ENCODE data around the gene RYR3. TPM values are rescaled to one million over a fixed set of nuclear protein-coding genes. Genes with fewer than 3 reads are reported as not detected.

RYR3 gene
- total and polyA plus RNA-seq, 2 donors (not counting 1 experiment from before 2014, with no cell fraction given) = 0.17 TPM; not detected in 1

GRCh38 chr15:33443708-33444107 lies 132.9 kb downstream of the RYR3 start:
- H3K36me3 ChIP-seq (ENCODE audit: control insufficient read depth, insufficient read depth, low read length) = no peaks in the 10 kb centered on the region
- no peak for DNase-seq (ENCODE audit: low read depth in 2 of 2)
- no peaks in the 10 kb centered on the region for H3K79me2 ChIP-seq (ENCODE audit: control insufficient read depth, insufficient read depth, low read length)
- H4K20me1 ChIP-seq (ENCODE audit: control insufficient read depth, extremely low read depth, insufficient read depth, low read length) = no peaks in the 10 kb centered on the region
- TF ChIP-seq EZH2 (IDR thresholded peaks at IDR 0.05; ENCODE audit: low read length, missing control alignments) (no peak), CTCF (conservative IDR thresholded peaks at IDR 0.05 in 1 of 2, IDR thresholded peaks at IDR 0.05 in 1 of 2; ENCODE audit: low read depth in 1 of 2, low read length in 2 of 2) (no peak)
- H3K4me3 ChIP-seq (replicated peaks in 1 of 4; ENCODE audit: control extremely low read depth in 1 of 4, insufficient read depth in 1 of 4, low read depth in 3 of 4, low read length in 4 of 4) = no peak overlapping the region
- H3K9me3 ChIP-seq (ENCODE audit: control insufficient read depth, insufficient read depth, low read depth, low read length) = no peaks in the 10 kb centered on the region
- H2AFZ ChIP-seq (ENCODE audit: low read length) = no peak overlapping the region
- H3K4me2 ChIP-seq (ENCODE audit: extremely low read depth, insufficient read depth, low read length) = no peak overlapping the region
- no peaks in the 10 kb centered on the region for H3K4me1 ChIP-seq (ENCODE audit: control insufficient read depth, extremely low read depth, insufficient read depth, low read length)
- no peaks in the 10 kb centered on the region for H3K27me3 ChIP-seq (ENCODE audit: control insufficient read depth, insufficient read depth, low read length)
- H3K9ac ChIP-seq (ENCODE audit: insufficient read depth, low read length) = no peak overlapping the region
- H3K27ac ChIP-seq (ENCODE audit: insufficient read depth, low read length) = no peak overlapping the region

- H3K9me3 ChIP-seq (ENCODE audit: control insufficient read depth, insufficient read depth, low read depth, low read length) = no peaks in the 10 kb centered on the region
- H3K4me1 ChIP-seq (ENCODE audit: control insufficient read depth, extremely low read depth, insufficient read depth, low read length) = no peaks in the 10 kb centered on the region
- H4K20me1 ChIP-seq (ENCODE audit: control insufficient read depth, extremely low read depth, insufficient read depth, low read length) = no peaks in the 10 kb centered on the region
- H3K4me2 ChIP-seq (ENCODE audit: extremely low read depth, insufficient read depth, low read length) = no peak overlapping the region
- no peak overlapping the region for H3K9ac ChIP-seq (ENCODE audit: insufficient read depth, low read length)
- H2AFZ ChIP-seq (ENCODE audit: low read length) = no peak overlapping the region
- TF ChIP-seq EZH2 (IDR thresholded peaks at IDR 0.05; ENCODE audit: low read length, missing control alignments) (no peak), CTCF (conservative IDR thresholded peaks at IDR 0.05 in 1 of 2, IDR thresholded peaks at IDR 0.05 in 1 of 2; ENCODE audit: low read depth in 1 of 2, low read length in 2 of 2) (no peak)
- no peak for DNase-seq (ENCODE audit: low read depth in 2 of 2)
- no peak overlapping the region for H3K27ac ChIP-seq (ENCODE audit: insufficient read depth, low read length)
- H3K27me3 ChIP-seq (ENCODE audit: control insufficient read depth, insufficient read depth, low read length) = no peaks in the 10 kb centered on the region
- H3K79me2 ChIP-seq (ENCODE audit: control insufficient read depth, insufficient read depth, low read length) = no peaks in the 10 kb centered on the region
- no peak overlapping the region for H3K4me3 ChIP-seq (replicated peaks in 1 of 4; ENCODE audit: control extremely low read depth in 1 of 4, insufficient read depth in 1 of 4, low read depth in 3 of 4, low read length in 4 of 4)
- H3K36me3 ChIP-seq (ENCODE audit: control insufficient read depth, insufficient read depth, low read length) = no peaks in the 10 kb centered on the region
Measured at GRCh38 chr15:33445984-33446383, 135.2 kb downstream of the RYR3 start.

GRCh38 chr15:33448151-33448550 lies 137.4 kb downstream of the RYR3 start:
- H3K4me2 ChIP-seq (ENCODE audit: extremely low read depth, insufficient read depth, low read length) = no peak overlapping the region
- H3K79me2 ChIP-seq (ENCODE audit: control insufficient read depth, insufficient read depth, low read length) = no peaks in the 10 kb centered on the region
- no peaks in the 10 kb centered on the region for H3K36me3 ChIP-seq (ENCODE audit: control insufficient read depth, insufficient read depth, low read length)
- no peak overlapping the region for H3K4me3 ChIP-seq (replicated peaks in 1 of 4; ENCODE audit: control extremely low read depth in 1 of 4, insufficient read depth in 1 of 4, low read depth in 3 of 4, low read length in 4 of 4)
- no peaks in the 10 kb centered on the region for H3K9me3 ChIP-seq (ENCODE audit: control insufficient read depth, insufficient read depth, low read depth, low read length)
- DNase-seq (ENCODE audit: low read depth in 2 of 2) = no peak
- no peaks in the 10 kb centered on the region for H3K27me3 ChIP-seq (ENCODE audit: control insufficient read depth, insufficient read depth, low read length)
- TF ChIP-seq EZH2 (IDR thresholded peaks at IDR 0.05; ENCODE audit: low read length, missing control alignments) (no peak), CTCF (conservative IDR thresholded peaks at IDR 0.05 in 1 of 2, IDR thresholded peaks at IDR 0.05 in 1 of 2; ENCODE audit: low read depth in 1 of 2, low read length in 2 of 2) (no peak)
- no peak overlapping the region for H3K27ac ChIP-seq (ENCODE audit: insufficient read depth, low read length)
- no peaks in the 10 kb centered on the region for H3K4me1 ChIP-seq (ENCODE audit: control insufficient read depth, extremely low read depth, insufficient read depth, low read length)
- H2AFZ ChIP-seq (ENCODE audit: low read length) = no peak overlapping the region
- H4K20me1 ChIP-seq (ENCODE audit: control insufficient read depth, extremely low read depth, insufficient read depth, low read length) = no peaks in the 10 kb centered on the region
- H3K9ac ChIP-seq (ENCODE audit: insufficient read depth, low read length) = no peak overlapping the region
